GM12801 (cell line): ENCODE data around the gene KDM2A.

Experiments
- CTCF ChIP-seq: IDR thresholded peaks from one replicate; pipeline ENCODE4 v1.5.1; 2011; ENCODE audit warnings: control low read depth; ENCODE audit not compliant: insufficient read length; ENCODE audit errors: extremely low read depth

The KDM2A gene

GRCh38 chr11:67268962-67269268 lies 149.9 kb downstream of the KDM2A start:
- no peak for TF ChIP-seq CTCF

GRCh38 chr11:67269401-67270255 lies 150.6 kb downstream of the KDM2A start:
- no peak for TF ChIP-seq CTCF

- TF ChIP-seq CTCF = no peak
Measured at GRCh38 chr11:67270256-67271204, 151.5 kb downstream of the KDM2A start.

GRCh38 chr11:67271205-67271540 lies 152.1 kb downstream of the KDM2A start:
- TF ChIP-seq CTCF = no peak

- TF ChIP-seq CTCF = no peak
Measured at GRCh38 chr11:67271541-67272284, 152.7 kb downstream of the KDM2A start.

- TF ChIP-seq CTCF = no peak
Measured at GRCh38 chr11:67272327-67273259, 153.5 kb downstream of the KDM2A start.
